HG03521 (cell line): ENCODE results near the gene C1QTNF4.

Experiments
- ATAC-seq: cut with Tn5 transposase; IDR thresholded peaks from one replicate; pipeline ENCODE4 v1.9.1; 2021; ENCODE audit warnings: mild to moderate bottlenecking, moderate library complexity; ENCODE audit not compliant: unreplicated experiment

The C1QTNF4 gene

GRCh38 chr11:47593492-47593933, 698 bp downstream of the C1QTNF4 start:
- no peak for ATAC-seq

DNA sequence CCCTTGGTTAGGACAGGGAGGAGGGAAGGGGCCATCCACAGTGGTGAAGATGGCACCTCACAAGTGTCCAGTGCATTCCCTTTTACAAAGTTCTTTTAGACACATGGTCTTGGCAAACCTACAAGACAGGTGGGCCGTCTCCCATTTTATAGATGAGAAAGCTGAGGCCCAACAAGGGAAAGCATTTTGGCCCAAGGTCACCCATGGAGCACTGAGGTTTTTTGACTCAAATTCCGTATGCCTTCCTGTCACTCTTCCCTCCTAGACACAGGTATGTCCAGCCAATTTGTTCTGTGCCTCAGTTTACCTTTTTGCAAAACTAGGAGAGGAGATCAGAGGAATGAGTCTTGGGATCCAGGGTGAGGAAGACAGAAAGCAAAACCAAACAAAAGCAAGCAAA, 1.2 kb downstream of the C1QTNF4 start:
- no peak for ATAC-seq

DNA sequence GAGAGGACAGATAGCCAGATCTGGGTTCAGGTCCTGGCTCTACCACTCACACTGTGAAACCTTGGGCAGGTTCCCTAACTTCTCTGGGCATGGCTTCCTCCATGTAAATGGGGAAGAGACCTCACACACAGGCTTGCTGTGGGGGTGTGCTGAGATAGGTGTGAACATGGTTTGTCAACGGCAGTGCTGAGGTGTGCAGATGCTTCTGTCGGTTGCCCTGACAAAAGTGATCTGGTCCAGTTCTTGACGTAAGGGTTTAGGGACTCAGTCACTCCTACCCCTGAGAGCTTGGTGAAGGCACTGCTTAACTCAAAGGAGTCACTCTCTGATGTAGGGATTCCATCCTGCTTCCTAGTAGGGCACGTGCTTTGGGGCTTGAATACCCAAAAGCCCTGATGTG, 2.0 kb downstream of the C1QTNF4 start:
- no peak for ATAC-seq

GRCh38 chr11:47591764-47592163, 2.4 kb downstream of the C1QTNF4 start:
- no peak for ATAC-seq

DNA sequence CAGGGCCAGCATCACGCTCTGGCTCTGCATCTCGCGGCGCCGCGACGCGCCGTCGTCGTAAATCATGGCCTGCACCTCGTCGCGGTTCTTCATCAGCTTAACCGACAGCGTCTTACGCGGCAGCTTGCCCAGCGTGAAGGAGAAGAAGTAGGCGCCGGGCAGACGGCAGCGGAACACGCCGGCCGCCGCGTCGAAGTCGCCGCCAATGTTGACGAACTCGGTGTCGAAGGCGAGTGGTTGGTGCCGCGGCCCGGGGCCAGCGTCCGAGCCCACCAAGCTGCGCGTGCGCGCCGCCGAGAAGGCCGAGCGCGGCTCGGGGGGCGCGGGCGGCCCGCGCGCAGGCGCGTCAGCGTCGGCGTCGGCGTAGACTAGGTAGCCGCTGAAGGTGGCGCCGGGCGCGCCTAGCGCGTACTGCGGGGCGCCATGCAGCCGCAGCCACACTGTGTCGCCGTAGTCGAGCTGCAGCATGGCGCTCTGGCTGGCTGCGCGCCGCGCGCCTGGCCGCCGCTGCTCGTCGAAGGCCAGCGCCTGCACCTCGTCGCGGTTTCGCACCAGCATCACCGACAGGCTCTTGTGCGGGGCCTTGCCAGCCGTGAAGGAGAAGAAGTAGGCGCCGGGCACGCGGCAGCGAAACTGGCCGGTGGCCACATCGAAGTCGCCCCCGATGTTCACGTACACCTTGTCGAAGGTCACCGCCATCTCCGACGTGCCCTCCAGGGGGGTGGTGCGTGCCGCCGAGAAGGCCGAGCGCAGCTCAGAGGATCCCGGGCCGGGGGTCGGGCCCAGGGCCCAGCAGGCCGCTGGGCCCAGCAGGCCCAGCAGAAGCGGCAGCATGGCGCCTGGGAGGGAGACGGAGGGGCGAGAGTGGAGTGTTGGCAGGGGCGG, 4.0 kb downstream of the C1QTNF4 start:
- no peak for ATAC-seq

- no peak for ATAC-seq
Observed at GRCh38 chr11:47589584-47589976, 4.6 kb downstream of the C1QTNF4 start.

- ATAC-seq: no peak
Observed at GRCh38 chr11:47589118-47589517, 5.1 kb downstream of the C1QTNF4 start.

GRCh38 chr11:47587723-47588326, 6.4 kb downstream of the C1QTNF4 start:
- no peak for ATAC-seq

DNA sequence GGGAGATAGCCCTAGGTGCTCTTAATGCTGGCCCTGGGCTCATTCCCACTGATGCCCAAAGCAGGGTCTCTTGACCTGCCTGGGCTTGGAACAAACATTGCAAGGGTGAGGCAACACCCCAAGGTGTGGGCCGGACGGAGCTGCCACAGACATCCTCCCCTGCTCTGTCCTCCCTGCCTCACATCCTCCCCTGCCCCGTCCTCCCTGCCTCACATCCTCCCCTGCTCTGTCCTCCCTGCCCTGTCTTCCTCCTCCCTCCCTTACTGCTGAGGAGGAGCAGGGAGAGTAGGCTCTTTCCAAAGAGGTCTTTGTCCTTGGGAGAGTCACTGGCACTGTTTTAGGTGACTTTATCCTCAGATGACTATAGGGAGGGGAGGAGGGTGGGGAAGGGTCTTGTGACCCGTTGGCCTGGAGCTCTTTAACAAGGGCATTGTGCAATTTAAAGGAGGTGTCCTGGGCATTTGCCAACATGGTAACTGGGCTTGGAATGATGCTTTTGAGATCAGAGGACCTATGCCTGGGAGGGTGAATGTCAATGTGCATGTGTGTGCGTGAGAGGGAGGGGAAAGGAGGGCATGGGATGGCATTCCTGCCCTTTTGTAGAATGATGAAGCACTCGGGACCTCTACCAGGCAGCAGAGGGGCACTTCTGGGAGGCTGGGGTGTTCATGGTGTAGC, 7.0 kb downstream of the C1QTNF4 start:
- ATAC-seq: no peak

- no peak for ATAC-seq
Observed at GRCh38 chr11:47586098-47586855, 7.9 kb downstream of the C1QTNF4 start, which contains the start of gene FAM180B. Gene FAM180B (plus strand): TSS chr11:47586678. CDS start chr11:47586769, 91 bp downstream.

DNA sequence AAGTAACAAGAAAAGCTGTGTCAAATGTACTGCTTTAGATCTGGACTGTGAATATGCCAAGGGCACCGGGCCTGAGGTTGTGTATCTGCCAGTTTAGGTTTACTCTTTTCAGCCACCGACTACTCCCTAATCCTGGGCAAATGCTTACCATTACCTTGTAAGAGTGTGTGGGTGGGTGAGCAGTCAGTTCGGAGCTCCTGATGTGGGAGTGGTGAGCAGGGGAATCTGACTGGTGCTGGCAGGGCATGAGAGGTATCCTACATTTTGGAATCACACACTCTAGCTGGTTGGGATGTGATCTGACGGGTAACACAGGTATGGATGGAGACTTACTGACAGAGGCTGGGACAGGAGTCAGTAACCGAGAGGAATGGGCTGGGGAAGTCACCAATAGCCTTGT, 10.4 kb downstream of the C1QTNF4 start:
- ATAC-seq: no peak

DNA sequence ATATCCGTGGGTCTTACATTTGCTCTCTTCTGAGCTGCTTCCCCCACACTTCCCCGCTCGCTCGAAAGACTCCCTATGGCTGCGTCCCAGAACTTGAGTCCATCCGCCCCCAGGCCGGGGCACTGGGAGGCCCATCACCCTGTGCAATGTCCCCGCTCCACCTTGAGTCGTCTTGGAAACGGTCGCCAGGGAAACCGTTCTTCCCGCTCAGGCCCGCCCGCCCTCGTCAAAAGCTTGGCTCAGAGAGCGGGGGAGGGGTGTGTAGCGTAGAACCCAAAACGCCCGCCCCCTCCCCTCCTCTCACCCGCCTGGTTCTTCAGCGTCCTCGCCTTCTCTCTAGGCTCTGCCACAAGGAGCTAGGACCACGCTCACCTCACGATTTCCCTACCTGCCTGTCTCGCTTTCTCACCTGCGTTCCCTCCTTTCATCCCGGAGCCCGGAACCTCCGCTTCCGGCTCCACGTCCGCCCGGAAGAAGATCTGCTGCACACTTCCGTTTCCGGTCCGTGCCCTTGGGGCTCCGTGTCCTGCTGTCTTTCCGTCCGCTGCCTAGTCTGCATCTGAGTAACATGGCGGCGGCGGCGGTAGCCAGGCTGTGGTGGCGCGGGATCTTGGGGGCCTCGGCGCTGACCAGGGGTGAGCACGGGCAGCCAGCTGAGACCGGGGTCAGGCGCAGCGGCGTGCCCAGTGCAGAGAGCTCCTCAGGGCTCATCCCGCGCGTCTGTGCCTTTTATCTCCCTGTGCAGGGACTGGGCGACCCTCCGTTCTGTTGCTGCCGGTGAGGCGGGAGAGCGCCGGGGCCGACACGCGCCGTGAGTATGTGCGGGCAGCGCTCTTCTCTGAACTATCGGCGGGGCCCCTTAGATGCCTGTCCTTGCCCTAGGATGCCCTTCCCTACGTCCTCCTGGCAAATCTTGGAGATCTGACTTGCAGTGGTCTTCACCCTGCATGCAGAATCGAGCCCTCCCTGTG, 15.4 kb downstream of the C1QTNF4 start, which contains the start of the genes KBTBD4 and NDUFS3:
Gene KBTBD4, minus strand, starts transcription at position 447 of the 971 bp plus-strand sequence. Its CDS starts 19 bp downstream, at position 428.
Gene NDUFS3, plus strand, starts transcription at position 551 of the 971 bp plus-strand sequence. Its CDS starts 18 bp downstream, at position 569.
- peak; percentile 90 for ATAC-seq

DNA sequence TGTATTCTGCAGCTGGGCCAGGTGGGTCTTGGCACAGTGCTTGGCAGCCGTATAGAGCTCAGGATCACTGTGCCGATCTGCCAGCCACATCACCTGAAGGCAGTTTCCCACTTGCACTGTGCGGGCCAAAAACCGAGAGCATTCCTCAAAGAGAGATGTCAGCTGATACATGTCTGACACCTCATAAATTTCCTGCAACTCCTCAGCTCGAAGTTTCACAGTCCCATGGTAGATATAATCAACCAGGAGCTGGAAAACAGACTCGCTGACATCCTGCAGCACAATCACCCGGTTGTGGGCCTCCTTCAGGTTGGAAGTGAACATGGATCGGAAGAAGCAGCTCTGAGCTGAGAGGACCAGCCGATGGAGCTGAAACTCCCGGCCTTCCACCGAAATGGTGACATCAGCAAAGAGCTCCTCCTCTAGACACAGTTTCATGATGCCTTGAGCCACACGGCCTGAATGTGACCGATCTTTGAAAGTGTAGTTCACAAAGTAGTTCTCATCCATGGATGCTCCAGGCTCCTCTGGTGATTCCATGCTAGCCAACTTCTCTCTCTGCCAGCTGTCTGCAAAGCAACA, 16.7 kb downstream of the C1QTNF4 start:
- no peak for ATAC-seq

- no peak for ATAC-seq
Observed at GRCh38 chr11:47573321-47573720, 20.9 kb downstream of the C1QTNF4 start.

DNA sequence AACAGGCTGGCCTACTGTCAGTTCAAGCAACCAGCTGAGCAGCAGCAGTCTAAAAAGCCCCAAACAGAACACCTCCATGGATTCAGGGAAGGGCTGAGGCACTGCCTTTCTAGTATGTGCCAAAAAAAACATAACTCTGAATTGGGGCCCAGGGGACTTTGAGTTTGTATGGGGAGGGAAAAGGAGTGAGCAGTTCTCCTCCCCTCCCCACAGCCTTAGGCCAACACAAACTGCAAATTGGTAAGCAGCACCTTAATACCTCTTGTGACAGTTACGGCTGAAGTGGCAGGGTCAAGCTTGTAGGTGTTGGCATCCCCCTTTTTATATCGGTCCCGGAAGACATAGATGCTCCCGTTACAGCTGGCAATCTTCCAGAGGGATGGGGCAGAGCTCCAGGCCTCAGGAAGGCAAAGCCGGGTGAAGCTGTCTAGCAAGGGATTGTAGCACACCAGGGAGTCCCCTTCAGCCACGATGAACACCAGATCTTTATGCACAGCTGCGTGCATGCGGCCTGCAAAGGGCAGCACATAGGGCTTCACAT, 21.4 kb downstream of the C1QTNF4 start:
- ATAC-seq: no peak

- no peak for ATAC-seq
Observed at GRCh38 chr11:47571895-47572294, 22.3 kb downstream of the C1QTNF4 start.

GRCh38 chr11:47571357-47571729, 22.9 kb downstream of the C1QTNF4 start:
- ATAC-seq: no peak

DNA sequence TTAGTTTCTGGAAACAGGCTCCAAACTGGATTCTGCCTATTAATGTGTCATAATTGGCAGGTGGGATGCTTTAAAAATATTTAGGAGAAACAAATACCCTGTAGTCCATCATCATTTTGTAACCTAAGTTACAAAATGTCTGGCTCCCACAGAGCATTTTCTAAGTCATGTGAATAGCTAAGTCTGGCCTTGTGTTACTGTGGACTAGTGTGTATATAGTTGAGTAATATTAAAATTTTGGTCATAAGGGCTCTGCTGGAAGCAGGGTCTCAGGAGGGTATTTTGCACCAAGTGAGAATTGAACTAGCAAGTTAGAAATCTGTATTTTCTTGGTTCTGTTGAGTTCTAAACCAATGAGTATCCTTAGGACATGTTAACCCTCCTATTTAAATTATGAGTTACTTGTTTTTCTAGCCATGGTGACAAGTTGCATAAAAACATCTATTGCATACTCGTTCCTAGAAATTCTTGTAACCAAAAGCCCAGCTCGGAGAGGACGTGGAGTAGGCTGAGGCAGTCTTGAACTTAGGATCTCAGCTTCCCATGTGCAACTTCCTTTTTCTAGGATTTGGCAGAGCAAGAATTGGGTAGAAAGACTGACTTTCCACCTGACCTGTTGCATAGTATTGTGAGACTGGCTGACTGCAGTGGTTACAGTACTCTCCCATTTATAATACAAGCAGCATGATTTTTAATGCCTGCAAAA, 23.4 kb downstream of the C1QTNF4 start:
- no peak for ATAC-seq
